UCSD-AML1 (cell line): ENCODE data around the gene KRT13.

Experiments used
- DNase-seq: peaks from one replicate; lab custom pipeline; 2025; ENCODE audit not compliant: unreplicated experiment; lab: John Stamatoyannopoulos, UW

Gene KRT13

GRCh38 chr17:41537990-41538389, 32.6 kb upstream of the KRT13 start:
- DNase-seq: no peak

GRCh38 chr17:41537614-41537954, 32.2 kb upstream of the KRT13 start:
- no peak for DNase-seq

- no peak for DNase-seq
These were observed 31.6 kb upstream of the KRT13 start for GRCh38 chr17:41536741-41537613.

GRCh38 chr17:41535764-41536481, 30.5 kb upstream of the KRT13 start:
- DNase-seq: no peak

DNA sequence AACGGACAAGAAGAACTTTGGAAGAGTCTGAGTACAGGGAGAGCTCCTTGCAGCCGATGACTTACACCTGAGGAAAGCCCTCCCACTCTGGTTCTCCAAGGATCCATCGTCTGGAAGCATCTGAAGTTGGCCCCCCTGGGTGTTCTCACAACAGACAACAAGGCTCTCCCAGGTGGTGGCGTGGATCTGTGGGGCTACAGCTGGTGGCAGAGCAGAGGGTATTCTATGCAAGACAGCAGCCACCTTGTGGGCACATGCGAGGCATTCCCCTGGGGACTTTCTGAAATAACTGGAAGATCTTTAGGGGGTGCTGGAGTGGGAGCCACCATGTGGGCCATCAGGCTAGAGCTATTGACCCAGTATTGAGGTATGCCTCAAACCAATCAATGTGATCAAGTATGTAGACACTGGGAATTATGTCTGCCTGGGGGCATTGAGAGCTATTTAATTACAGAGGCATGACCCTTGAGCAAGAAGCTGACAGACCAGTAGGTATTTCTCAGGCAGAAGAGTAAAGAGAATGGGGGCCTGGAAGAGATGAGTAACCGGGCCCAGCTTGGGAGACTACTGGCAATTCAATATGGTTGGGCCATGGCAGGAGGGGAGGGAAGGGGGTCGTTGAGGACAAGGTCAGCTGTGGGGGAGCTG, 29.6 kb upstream of the KRT13 start:
- no peak for DNase-seq

DNA sequence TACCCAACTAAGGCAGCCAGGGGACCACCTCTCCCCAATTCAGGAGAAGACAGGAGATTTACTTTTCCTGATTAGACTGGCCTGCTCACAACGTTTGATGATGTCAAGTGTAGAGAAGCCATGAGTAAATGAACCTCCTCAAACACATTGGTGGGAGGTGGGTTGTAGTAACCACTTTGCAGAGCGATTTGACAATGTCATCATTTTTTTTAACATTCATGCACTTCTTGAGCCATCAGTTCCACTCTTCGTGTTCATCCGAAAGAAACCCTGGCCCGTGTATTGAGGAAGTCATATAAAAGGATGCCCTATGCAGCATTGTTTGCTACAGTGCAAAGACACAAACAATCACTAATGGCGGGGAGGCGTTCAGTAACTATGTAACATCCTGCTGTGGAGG, 28.2 kb upstream of the KRT13 start:
- DNase-seq: no peak

DNA sequence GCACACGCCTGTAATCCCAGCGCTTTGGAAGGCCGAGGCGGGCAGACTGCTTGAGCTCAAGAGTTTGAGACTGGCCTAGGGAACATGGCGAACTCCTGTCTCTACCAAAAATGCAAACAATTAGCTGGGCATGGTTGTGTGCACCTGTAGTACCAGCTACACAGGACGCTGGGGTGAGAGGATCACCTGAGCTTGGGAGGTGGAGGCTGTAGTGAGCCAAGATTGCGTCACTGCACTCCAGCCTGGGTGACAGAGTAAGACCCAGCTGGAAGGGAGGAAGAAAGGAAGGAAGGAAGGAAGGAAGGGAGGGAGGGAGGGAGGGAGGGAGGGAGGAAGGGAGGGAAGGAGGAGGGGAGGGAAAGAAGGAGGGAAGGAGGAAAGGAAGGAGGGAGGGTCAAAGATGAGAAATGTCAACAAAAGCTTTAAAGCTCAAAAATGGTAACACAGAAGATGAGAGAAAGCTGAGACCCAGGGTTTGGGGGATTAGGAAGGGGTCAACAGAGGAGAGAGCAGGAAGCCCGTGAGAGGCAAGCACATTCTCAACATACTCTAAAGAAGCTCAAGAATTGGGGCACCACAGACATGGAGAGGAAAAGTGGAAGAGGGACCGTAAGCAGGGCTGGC, 27.6 kb upstream of the KRT13 start:
- no peak for DNase-seq

DNA sequence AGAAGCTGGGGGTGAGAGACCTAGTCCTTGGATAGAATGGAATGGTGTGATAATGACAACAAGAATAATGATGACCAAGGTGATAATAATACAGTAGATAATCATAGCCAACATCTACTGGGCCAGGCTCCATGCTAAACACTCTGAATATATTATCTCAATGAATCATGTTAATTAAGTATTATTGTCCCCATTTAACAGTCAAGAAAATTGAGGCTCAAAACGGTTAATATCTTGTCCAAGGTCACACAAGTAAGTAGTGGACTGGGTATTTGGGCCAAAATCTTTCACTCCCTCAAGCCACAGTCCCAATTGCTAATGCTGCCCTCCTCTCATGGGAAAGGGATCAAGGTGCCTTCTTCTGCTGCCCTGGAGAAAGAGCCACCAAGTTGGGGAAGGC, 26.6 kb upstream of the KRT13 start:
- DNase-seq: no peak

DNA sequence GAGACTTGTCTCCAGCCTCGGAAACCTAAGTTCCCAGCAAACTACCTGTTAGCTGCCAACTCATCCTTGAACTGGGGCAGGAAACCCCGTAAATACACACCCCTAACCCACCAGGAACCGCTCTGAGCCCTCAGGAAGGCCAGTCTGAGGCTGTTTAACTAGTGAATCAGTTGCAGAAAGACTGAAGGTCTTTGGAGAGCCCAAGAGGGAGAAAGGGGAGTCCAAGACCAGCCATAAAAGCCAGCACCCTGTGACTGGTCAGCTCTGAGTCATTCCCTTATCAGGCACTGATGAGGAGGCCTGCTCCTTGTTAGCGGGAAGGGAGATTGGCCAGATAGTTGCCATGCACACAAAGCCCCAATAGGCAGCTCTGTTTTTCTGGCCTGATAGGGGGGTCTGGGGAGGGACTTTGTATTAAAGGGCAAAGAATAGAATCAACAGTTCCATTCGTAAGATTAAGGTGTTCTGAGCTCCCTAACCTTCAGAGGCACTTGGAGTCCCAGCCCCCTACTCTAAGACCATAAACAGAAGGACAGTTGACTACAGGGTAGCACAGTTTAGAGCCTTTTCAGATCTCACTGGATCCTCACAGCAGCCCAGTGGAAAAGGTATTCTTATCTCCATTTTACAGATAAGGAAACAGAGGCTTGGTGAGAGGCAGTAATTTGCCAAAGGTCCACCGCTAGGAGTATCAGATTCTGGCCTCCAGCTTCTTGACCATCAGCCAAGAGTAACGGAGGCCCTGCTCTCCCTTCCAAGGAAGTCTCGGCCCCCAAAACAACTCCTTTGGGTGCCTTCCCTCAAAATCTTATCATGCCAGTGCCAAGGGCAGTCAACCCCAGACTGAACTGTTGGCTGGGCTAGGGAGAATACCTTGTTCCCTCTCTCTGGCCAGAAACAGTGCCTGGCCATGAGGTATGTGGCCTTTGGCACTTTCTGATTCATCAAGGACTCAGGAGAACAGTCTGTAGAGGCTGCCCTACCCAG, 24.9 kb upstream of the KRT13 start:
- DNase-seq: no peak

DNA sequence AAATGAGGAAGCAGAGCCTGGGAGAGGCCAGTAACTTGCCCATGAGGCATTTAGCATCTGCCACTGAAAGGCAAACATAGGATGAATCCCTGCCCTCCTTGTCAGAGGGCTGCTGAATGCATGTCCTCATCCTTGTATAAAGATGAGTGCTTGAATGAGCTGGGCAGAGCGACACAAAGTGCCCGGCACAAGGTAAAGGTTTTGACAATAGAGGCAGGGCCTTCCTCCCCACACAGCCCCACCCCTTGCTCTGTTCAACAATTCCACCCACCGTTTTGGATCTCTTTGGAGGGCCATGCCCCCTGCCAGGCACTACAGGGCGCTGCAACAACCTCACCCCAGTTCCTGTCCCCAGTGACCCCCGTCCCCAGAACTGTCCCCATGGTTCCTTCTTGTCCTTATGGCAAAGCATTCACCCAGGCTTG, 24.1 kb upstream of the KRT13 start:
- no peak for DNase-seq

GRCh38 chr17:41528959-41529353, 23.5 kb upstream of the KRT13 start:
- no peak for DNase-seq

GRCh38 chr17:41527063-41528023, 21.9 kb upstream of the KRT13 start:
- no peak for DNase-seq

DNA sequence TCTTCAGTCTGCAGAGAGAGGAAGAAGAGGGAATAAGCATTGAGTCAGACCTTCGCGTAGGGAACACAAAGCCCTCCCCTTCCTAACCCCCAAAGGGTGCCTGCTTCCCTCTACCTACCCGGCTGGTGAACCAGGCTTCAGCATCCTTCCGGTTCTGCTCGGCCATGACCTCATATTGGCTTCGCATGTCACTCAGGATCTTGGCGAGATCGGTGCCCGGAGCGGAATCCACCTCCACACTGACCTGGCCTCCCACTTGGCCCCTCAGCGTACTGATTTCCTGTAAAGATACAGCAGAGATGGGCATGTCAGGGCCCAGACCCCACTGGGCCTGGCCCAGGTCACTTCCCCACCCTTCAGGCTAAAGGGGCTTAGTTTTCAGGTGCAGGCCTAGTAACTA, 18.8 kb upstream of the KRT13 start:
- no peak for DNase-seq

DNA sequence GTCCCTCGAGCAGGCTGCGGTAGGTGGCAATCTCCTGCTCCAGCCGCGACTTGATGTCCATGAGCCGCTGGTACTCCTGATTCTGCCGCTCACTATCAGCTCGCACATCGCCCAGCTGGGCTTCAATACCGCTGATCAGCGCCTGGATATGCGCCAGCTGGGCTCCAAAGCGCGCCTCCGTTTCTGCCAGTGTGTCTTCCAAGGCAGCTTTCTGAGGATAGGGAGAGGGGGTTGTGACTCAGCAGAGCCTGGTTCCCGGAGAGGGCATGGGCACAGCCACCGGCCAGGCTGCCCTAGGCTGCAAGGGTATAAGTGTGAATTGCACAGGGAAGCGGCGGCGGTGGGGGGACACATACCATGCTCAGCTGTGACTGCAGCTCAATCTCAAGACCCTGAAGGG, 18.4 kb upstream of the KRT13 start:
- no peak for DNase-seq

DNA sequence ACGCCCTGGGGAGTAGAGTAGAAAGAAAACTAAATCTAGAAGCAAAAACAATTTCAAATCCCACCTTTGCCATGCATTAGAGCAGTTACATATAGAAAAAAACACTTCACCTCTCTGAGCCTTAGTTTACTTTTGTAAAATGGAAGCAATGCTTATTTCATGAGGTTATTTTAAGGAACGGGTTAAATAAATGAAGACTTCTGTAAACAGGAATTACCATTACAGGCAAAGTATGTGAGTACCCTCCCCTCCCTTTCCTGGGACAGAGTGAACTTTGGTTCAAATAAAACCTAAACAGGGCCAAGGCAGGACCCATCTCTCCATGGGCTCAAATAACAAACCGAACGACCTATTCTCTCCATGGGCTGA, 17.8 kb upstream of the KRT13 start:
- DNase-seq: no peak

- no peak for DNase-seq
These were observed 17.2 kb upstream of the KRT13 start for GRCh38 chr17:41522301-41523224.

DNA sequence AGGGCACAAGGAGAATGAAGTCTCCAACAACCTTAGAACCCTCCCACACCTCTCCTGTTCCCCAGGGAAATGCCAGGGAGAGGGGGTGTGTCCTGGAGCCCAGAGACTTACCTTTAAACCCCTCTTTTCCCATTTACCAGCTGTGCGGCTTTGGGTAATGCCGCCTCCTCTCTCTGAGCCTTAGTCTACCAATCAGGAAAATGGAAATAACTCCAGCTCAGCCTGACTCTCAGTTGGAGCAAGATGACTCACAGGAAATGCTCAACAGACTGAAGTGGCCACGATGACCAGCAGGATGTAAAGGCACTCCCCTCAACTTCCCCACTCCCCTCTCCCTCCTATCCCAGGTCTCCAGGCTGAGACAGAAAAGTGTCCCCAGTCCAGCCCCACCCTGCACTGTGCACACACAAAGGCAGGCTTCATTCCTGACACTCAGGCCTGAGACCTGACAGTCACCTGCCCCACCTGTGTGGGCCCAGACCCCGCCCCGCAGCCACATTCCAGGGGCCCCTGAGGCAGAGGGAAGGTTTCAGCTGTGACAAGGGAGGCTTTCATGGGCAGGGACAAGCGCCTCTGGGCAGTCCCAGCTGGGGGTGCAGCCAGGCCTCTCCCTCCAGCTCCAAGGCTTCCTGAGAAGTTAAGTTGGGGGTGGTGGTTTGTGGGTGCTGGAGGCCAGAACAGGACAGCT, 16.3 kb upstream of the KRT13 start:
- DNase-seq: no peak
